ENCODE data around the gene BMP7.
A peak's percentile ranks its signal among the peaks of the same experiment; 100 is the strongest.

The BMP7 gene

GRCh38 chr20:57274299-57274698 lies 7.9 kb upstream of the BMP7 start:
- H3K36me3 ChIP-seq, result no peaks in the 10 kb centered on the region
- H3K27me3 ChIP-seq (ENCODE audit: insufficient read depth, low read depth, severe bottlenecking), result peaks cover 40% of the 10 kb centered on the region
- H3K27ac ChIP-seq, result no peak overlapping the region
- TF ChIP-seq CTCF (IDR thresholded peaks at IDR 0.05; ENCODE audit: low read depth, low read length), result no peak
- no peak for DNase-seq
- H3K9me3 ChIP-seq (ENCODE audit: severe bottlenecking), result no peaks in the 10 kb centered on the region
- no peak overlapping the region for H3K4me3 ChIP-seq (ENCODE audit: low read depth, low read length)

- no peak overlapping the region for H3K27ac ChIP-seq
- H3K36me3 ChIP-seq, result no peaks in the 10 kb centered on the region
- peaks cover 43% of the 10 kb centered on the region for H3K27me3 ChIP-seq (ENCODE audit: insufficient read depth, low read depth, severe bottlenecking)
- H3K9me3 ChIP-seq (ENCODE audit: severe bottlenecking), result no peaks in the 10 kb centered on the region
- no peak overlapping the region for H3K4me3 ChIP-seq (ENCODE audit: low read depth, low read length)
- peak; percentile 30 for DNase-seq
- no peak for TF ChIP-seq CTCF (IDR thresholded peaks at IDR 0.05; ENCODE audit: low read depth, low read length)
These were observed 6.6 kb upstream of the BMP7 start for GRCh38 chr20:57272883-57273535.

- peak; percentile 35; the same call in 1 of the 2 replicates for TF ChIP-seq CTCF (IDR thresholded peaks at IDR 0.05; ENCODE audit: low read depth, low read length)
- Histone ChIP-seq H3K27ac (no peak overlapping the region), H3K36me3 (no peaks in the 10 kb centered on the region), H3K4me3 (ENCODE audit: low read depth, low read length) (no peak overlapping the region), H3K9me3 (ENCODE audit: severe bottlenecking) (no peaks in the 10 kb centered on the region), H3K27me3 (ENCODE audit: insufficient read depth, low read depth, severe bottlenecking) (peaks cover 58% of the 10 kb centered on the region)
- DNase-seq, result no peak
These were observed 4.0 kb upstream of the BMP7 start for GRCh38 chr20:57270204-57270984.

GRCh38 chr20:57269148-57269984 lies 2.9 kb upstream of the BMP7 start:
- TF ChIP-seq CTCF (IDR thresholded peaks at IDR 0.05; ENCODE audit: low read depth, low read length), result no peak
- no peak overlapping the region for H3K27ac ChIP-seq
- no peaks in the 10 kb centered on the region for H3K36me3 ChIP-seq
- H3K4me3 ChIP-seq (ENCODE audit: low read depth, low read length), result no peak overlapping the region
- H3K9me3 ChIP-seq (ENCODE audit: severe bottlenecking), result no peaks in the 10 kb centered on the region
- no peak for DNase-seq
- H3K27me3 ChIP-seq (ENCODE audit: insufficient read depth, low read depth, severe bottlenecking), result peaks cover 63% of the 10 kb centered on the region

DNA sequence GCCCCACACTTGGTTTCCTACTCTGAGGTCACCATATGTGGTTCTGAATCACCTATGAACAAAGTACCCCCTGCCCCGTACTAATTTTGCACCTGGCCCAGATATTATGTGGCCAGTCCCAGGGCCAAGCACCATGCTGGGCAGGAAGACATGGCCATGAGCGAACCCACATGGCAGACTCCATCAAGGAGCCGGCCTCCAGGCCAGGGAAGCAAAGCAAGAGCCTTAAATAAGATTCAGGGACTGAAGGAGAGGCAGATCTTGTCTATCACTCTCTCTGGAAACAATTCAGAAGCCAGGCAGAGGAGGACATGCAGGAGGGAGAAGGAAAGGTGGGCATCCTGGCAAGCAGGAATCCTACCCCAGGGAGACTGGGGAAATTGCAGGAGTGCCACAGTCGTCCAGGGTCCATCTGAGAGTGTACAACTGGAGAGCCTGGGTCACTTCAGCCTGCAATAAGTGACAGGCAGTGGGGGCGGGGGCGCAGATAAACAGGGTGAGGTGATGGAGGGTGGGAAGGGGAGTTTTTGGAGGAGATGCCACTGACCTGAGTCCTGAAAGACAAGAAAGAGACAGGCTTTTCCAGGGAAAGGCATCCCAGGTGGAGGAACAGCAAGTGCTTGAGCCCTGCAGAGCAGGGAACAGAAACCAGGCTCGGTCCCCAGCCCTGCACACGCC lies 2.1 kb upstream of the BMP7 start:
- Histone ChIP-seq H3K27me3 (ENCODE audit: insufficient read depth, low read depth, severe bottlenecking) (peaks cover 59% of the 10 kb centered on the region), H3K4me3 (ENCODE audit: low read depth, low read length) (no peak overlapping the region), H3K36me3 (no peaks in the 10 kb centered on the region), H3K27ac (no peak overlapping the region), H3K9me3 (ENCODE audit: severe bottlenecking) (no peaks in the 10 kb centered on the region)
- no peak for TF ChIP-seq CTCF (IDR thresholded peaks at IDR 0.05; ENCODE audit: low read depth, low read length)
- no peak for DNase-seq

All from WERI-Rb-1 (cell line).